ENCODE data around the gene PWWP2A. TPM values are rescaled to one million over a fixed set of nuclear protein-coding genes. Genes with fewer than 3 reads are reported as not detected.

PWWP2A gene
- total RNA-seq, 4 donors from 2014 or later = 19.4 to 27.5 (median 21.0) TPM

DNA sequence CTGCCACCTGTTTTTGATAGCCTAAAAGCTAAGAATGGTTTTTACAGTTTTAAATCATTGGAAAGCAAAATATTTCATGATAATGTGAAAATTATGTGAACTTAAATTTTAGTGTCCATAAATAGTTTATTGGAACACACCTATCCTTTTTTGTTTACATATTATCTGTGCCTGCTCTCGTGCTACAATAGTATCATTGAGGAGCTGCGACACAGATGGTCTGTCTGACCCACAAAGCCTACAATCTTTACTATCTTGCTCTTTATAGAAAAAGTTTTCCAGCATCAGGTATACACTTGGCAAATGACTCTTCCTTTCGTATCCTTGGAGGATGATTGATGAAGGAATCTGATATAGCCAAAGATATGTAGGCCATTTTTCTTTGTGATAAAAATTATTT is 70.2 kb downstream of the PWWP2A start:
- TF ChIP-seq, protein P1, sequence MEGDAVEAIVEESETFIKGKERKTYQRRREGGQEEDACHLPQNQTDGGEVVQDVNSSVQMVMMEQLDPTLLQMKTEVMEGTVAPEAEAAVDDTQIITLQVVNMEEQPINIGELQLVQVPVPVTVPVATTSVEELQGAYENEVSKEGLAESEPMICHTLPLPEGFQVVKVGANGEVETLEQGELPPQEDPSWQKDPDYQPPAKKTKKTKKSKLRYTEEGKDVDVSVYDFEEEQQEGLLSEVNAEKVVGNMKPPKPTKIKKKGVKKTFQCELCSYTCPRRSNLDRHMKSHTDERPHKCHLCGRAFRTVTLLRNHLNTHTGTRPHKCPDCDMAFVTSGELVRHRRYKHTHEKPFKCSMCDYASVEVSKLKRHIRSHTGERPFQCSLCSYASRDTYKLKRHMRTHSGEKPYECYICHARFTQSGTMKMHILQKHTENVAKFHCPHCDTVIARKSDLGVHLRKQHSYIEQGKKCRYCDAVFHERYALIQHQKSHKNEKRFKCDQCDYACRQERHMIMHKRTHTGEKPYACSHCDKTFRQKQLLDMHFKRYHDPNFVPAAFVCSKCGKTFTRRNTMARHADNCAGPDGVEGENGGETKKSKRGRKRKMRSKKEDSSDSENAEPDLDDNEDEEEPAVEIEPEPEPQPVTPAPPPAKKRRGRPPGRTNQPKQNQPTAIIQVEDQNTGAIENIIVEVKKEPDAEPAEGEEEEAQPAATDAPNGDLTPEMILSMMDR (IDR thresholded peaks at IDR 0.05; ENCODE audit: low read depth) = no peak

DNA sequence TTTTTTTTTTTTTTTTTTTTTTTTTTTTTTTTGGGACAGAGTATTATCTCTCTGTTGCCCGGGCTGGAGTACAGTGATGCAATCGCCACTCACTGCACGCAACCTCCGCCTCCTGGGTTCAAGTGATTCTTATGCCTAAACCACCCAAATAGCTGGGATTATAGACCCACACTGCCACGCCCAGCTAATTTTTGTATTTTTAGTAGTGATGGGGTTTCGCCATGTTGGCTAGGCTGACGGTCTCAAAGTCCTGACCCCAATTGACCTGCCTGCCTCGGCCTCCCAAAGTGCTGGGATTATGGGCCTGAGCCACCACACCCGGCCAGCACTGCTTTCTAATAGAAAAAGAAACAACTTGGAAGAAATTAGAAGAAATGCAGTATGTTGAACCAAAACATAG is 71.1 kb downstream of the PWWP2A start:
- TF ChIP-seq, protein P1 (IDR thresholded peaks at IDR 0.05; ENCODE audit: low read depth) = no peak

DNA sequence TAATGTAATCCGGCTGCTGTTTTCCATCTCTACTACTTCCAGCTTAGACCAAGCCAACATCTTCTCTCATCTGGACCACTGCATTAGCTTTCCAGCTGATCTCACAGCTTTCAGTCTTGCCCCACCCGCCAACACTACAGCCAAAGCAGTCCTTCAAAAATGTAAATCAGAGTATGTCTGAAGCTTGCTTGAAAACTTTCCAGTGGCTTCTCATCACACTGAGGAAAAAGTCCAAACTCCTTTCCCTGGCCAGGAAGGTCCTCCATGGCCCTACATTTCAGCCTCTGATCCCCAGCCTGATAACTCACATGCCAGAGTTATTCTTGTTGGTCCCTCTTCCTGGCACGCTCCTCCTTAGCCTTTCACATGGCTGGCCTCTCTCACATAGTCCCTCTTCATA is 71.8 kb downstream of the PWWP2A start:
- TF ChIP-seq, protein P1 (IDR thresholded peaks at IDR 0.05; ENCODE audit: low read depth) = no peak

DNA sequence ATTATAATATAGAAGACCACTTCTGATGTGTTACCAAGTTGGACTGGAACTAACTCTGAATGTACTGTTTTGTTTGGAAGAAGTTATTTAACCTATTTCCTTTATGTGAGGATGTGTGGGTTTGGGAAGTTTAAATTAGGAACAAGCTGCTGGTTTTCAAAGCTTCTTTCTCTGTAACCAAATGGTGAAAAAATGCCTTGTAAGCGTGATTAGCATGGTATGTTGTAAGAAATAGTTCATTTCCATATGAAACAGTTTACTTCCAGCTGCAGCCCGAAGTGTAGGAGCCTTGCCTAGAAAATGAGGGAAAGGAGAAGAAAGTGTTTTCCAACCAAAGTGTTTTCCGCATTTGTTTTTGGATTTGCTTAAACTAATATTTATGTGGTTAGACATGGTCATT is 74.3 kb downstream of the PWWP2A start:
- TF ChIP-seq, protein P1 (IDR thresholded peaks at IDR 0.05; ENCODE audit: low read depth) = no peak

DNA sequence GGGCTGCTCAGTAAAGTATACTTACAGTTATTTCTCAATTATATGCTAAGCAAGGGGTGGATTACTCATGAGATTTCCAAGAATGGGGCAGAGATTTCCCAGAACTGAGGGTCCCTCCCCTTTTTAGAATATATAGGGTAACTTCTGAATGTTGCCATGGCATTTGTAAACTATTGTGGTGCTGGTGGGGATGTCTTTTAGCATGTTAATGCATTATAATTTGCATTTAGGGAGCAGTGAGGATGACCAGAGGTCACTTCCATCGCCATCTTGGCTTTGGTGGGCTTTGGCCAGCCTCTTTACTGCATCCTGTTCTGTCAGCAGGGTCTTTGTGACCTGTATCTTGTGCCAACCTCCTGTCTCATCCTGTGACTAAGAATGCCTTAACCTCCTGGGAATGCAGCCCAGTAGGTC is 74.9 kb downstream of the PWWP2A start:
- TF ChIP-seq, protein P1 (IDR thresholded peaks at IDR 0.05; ENCODE audit: low read depth) = no peak

DNA sequence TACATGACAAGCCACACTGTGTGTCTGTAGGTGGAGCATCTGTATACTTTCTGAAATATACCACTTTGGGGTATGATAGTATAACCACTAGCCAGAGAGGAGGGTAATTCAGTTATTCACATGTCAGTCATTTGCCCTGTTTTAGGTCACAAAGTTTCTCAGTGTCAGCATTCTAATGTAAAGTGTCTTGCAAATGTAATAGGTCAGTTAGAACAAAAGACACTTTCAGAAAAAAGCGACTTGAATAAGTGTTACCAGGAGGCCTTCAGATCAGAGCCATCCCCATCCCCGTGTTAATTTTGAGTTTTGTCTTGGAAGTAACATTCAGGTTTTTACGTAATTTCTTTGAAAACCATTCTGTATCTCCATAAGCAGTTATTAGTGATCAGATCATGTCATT is 76.6 kb downstream of the PWWP2A start:
- TF ChIP-seq, protein P1 (IDR thresholded peaks at IDR 0.05; ENCODE audit: low read depth) = no peak

Other genes with a start within 250 kb of the PWWP2A start
- 1 to 10 TPM; 1.5 to 2.6 (median 2.1) TPM for gene ADRA1B, start 203.0 kb downstream of the PWWP2A start, total RNA-seq
- 10 to 100 TPM; 23.7 to 69.6 (median 37.8) TPM for gene TTC1, start 110.3 kb downstream of the PWWP2A start, total RNA-seq
- not detected for gene FABP6, start 110.1 kb upstream of the PWWP2A start, total RNA-seq
- 1 to 10 TPM in 1 of 4 donors, under 1 TPM in 2, not detected in 1; 0.16 to 2.8 (median 0.17) TPM for gene CCNJL, start 193.1 kb upstream of the PWWP2A start, total RNA-seq

Measured in subcutaneous adipose tissue (tissue), 4 donors.